Loucy (cell line): ENCODE results near the gene FAM124A.

Experiments used
- EZH2phosphoT487 ChIP-seq: fragments of 200-600 bp; IDR thresholded peaks from 2 replicates; pipeline ENCODE4 v1.6.1; 2018; ENCODE audit warnings: antibody characterized with exemption, mild to moderate bottlenecking, moderate library complexity, borderline replicate concordance
- TF ChIP-seq, protein P1 (sequence below): fragments of 200-600 bp; sonication (generic); conservative IDR thresholded peaks from 2 replicates; pipeline ENCODE4 v1.5.1; 2014; ENCODE audit warnings: mild to moderate bottlenecking, antibody characterized with exemption, low read length

DNA sequence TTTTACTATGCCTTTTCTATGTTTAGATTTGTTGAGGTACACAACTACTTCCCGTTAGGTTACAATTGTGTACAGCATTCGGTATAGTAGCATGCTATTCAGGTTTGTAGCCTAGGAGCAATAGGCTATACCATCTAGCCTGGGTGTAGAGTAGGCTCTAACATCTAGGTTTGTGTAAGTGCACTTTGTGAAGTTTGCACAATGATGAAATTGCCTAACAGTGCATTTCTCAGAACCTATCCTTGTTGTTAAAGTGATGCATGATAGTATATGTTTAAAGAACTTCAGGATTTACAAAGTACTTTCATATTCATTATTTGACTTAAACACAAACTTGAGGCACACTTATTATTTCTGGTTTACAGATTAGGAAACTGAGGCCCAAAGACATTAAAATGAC is 105.8 kb downstream of the FAM124A start:
- no peak for TF ChIP-seq EZH2phosphoT487
- TF ChIP-seq, protein P1, sequence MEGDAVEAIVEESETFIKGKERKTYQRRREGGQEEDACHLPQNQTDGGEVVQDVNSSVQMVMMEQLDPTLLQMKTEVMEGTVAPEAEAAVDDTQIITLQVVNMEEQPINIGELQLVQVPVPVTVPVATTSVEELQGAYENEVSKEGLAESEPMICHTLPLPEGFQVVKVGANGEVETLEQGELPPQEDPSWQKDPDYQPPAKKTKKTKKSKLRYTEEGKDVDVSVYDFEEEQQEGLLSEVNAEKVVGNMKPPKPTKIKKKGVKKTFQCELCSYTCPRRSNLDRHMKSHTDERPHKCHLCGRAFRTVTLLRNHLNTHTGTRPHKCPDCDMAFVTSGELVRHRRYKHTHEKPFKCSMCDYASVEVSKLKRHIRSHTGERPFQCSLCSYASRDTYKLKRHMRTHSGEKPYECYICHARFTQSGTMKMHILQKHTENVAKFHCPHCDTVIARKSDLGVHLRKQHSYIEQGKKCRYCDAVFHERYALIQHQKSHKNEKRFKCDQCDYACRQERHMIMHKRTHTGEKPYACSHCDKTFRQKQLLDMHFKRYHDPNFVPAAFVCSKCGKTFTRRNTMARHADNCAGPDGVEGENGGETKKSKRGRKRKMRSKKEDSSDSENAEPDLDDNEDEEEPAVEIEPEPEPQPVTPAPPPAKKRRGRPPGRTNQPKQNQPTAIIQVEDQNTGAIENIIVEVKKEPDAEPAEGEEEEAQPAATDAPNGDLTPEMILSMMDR = no peak
